ENCODE data around the gene NTM.

NTM gene

GRCh38 chr11:131536159-131536558 lies 165.7 kb downstream of the NTM start:
- H3K9ac ChIP-seq (ENCODE audit: low read length): no peak overlapping the region
- no peaks in the 10 kb centered on the region for H3K4me1 ChIP-seq (ENCODE audit: control insufficient read depth, insufficient read depth, low read length)
- H3K4me3 ChIP-seq (ENCODE audit: low read length): no peak overlapping the region
- peaks cover 59% of the 10 kb centered on the region for H3K27me3 ChIP-seq (replicated peaks; ENCODE audit: control insufficient read depth, insufficient read depth, low read length)
- no peak for DNase-seq (ENCODE audit: low read depth)
- H3K9me3 ChIP-seq (ENCODE audit: control insufficient read depth, low read length): peaks cover 4% of the 10 kb centered on the region
- H3K36me3 ChIP-seq (ENCODE audit: control insufficient read depth, insufficient read depth, low read length, severe bottlenecking): no peaks in the 10 kb centered on the region

- DNase-seq (ENCODE audit: low read depth): no peak
- Histone ChIP-seq H3K27me3 (replicated peaks; ENCODE audit: control insufficient read depth, insufficient read depth, low read length) (peaks cover 51% of the 10 kb centered on the region), H3K4me3 (ENCODE audit: low read length) (no peak overlapping the region), H3K9ac (ENCODE audit: low read length) (no peak overlapping the region), H3K4me1 (ENCODE audit: control insufficient read depth, insufficient read depth, low read length) (no peaks in the 10 kb centered on the region), H3K36me3 (ENCODE audit: control insufficient read depth, insufficient read depth, low read length, severe bottlenecking) (no peaks in the 10 kb centered on the region), H3K9me3 (ENCODE audit: control insufficient read depth, low read length) (peaks cover 10% of the 10 kb centered on the region)
Observed at GRCh38 chr11:131537196-131537595, 166.8 kb downstream of the NTM start.

GRCh38 chr11:131537748-131538147 lies 167.3 kb downstream of the NTM start:
- DNase-seq (ENCODE audit: low read depth): no peak
- H3K9ac ChIP-seq (ENCODE audit: low read length): no peak overlapping the region
- H3K27me3 ChIP-seq (replicated peaks; ENCODE audit: control insufficient read depth, insufficient read depth, low read length): peaks cover 51% of the 10 kb centered on the region
- H3K9me3 ChIP-seq (ENCODE audit: control insufficient read depth, low read length): peaks cover 13% of the 10 kb centered on the region
- no peak overlapping the region for H3K4me3 ChIP-seq (ENCODE audit: low read length)
- H3K4me1 ChIP-seq (ENCODE audit: control insufficient read depth, insufficient read depth, low read length): no peaks in the 10 kb centered on the region
- H3K36me3 ChIP-seq (ENCODE audit: control insufficient read depth, insufficient read depth, low read length, severe bottlenecking): no peaks in the 10 kb centered on the region

GRCh38 chr11:131538322-131538721 lies 167.9 kb downstream of the NTM start:
- Histone ChIP-seq H3K4me1 (ENCODE audit: control insufficient read depth, insufficient read depth, low read length) (no peaks in the 10 kb centered on the region), H3K9ac (ENCODE audit: low read length) (no peak overlapping the region)
- no peak for DNase-seq (ENCODE audit: low read depth)

GRCh38 chr11:131540676-131541075 lies 170.3 kb downstream of the NTM start:
- H3K36me3 ChIP-seq (ENCODE audit: control insufficient read depth, insufficient read depth, low read length, severe bottlenecking): no peaks in the 10 kb centered on the region
- no peaks in the 10 kb centered on the region for H3K4me1 ChIP-seq (ENCODE audit: control insufficient read depth, insufficient read depth, low read length)
- H3K4me3 ChIP-seq (ENCODE audit: low read length): no peak overlapping the region
- no peak for DNase-seq (ENCODE audit: low read depth)
- peaks cover 51% of the 10 kb centered on the region for H3K27me3 ChIP-seq (replicated peaks; ENCODE audit: control insufficient read depth, insufficient read depth, low read length)
- peaks cover 13% of the 10 kb centered on the region for H3K9me3 ChIP-seq (ENCODE audit: control insufficient read depth, low read length)
- H3K9ac ChIP-seq (ENCODE audit: low read length): no peak overlapping the region

More at GRCh38 chr11:131538322-131538721, 167.9 kb downstream of the NTM start:
- no peak overlapping the region for H3K4me3 ChIP-seq (ENCODE audit: low read length)
- peaks cover 53% of the 10 kb centered on the region for H3K27me3 ChIP-seq (replicated peaks; ENCODE audit: control insufficient read depth, insufficient read depth, low read length)
- peaks cover 13% of the 10 kb centered on the region for H3K9me3 ChIP-seq (ENCODE audit: control insufficient read depth, low read length)
- H3K36me3 ChIP-seq (ENCODE audit: control insufficient read depth, insufficient read depth, low read length, severe bottlenecking): no peaks in the 10 kb centered on the region

GRCh38 chr11:131543389-131544025 lies 173.1 kb downstream of the NTM start:
- DNase-seq (ENCODE audit: low read depth): no peak
- Histone ChIP-seq H3K9me3 (ENCODE audit: control insufficient read depth, low read length) (peaks cover 13% of the 10 kb centered on the region), H3K36me3 (ENCODE audit: control insufficient read depth, insufficient read depth, low read length, severe bottlenecking) (no peaks in the 10 kb centered on the region), H3K9ac (ENCODE audit: low read length) (no peak overlapping the region), H3K4me1 (ENCODE audit: control insufficient read depth, insufficient read depth, low read length) (no peaks in the 10 kb centered on the region), H3K4me3 (ENCODE audit: low read length) (no peak overlapping the region), H3K27me3 (replicated peaks; ENCODE audit: control insufficient read depth, insufficient read depth, low read length) (peaks cover 41% of the 10 kb centered on the region)

DNA sequence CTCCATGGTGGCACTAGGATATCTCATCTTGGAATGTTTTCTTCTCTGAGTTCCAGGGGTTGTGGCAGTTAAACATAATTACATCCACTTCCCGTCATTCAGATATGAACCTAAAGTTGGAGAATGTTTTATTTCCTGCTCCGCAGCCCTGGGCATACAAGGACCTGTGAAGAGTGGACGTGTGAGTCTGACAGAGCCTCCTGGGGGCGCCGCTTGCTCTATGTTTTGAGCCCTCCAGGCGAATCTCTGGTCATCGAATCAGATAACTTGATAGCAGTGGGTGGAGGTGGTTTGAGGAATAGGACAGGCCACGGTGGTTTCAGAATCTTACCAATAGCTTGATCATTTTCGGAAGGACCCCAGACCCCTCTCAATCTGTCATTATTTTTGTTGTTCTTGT lies 174.2 kb downstream of the NTM start:
- Histone ChIP-seq H3K4me1 (ENCODE audit: control insufficient read depth, insufficient read depth, low read length) (no peaks in the 10 kb centered on the region), H3K27me3 (replicated peaks; ENCODE audit: control insufficient read depth, insufficient read depth, low read length) (peaks cover 34% of the 10 kb centered on the region), H3K36me3 (ENCODE audit: control insufficient read depth, insufficient read depth, low read length, severe bottlenecking) (no peaks in the 10 kb centered on the region), H3K9me3 (ENCODE audit: control insufficient read depth, low read length) (peaks cover 13% of the 10 kb centered on the region), H3K4me3 (ENCODE audit: low read length) (no peak overlapping the region), H3K9ac (ENCODE audit: low read length) (no peak overlapping the region)
- DNase-seq (ENCODE audit: low read depth): no peak

- Histone ChIP-seq H3K4me1 (ENCODE audit: control insufficient read depth, insufficient read depth, low read length) (no peaks in the 10 kb centered on the region), H3K9ac (ENCODE audit: low read length) (no peak overlapping the region), H3K9me3 (ENCODE audit: control insufficient read depth, low read length) (peaks cover 7% of the 10 kb centered on the region), H3K27me3 (replicated peaks; ENCODE audit: control insufficient read depth, insufficient read depth, low read length) (peaks cover 43% of the 10 kb centered on the region), H3K36me3 (ENCODE audit: control insufficient read depth, insufficient read depth, low read length, severe bottlenecking) (no peaks in the 10 kb centered on the region), H3K4me3 (ENCODE audit: low read length) (peak overlapping the region; percentile 65)
- DNase-seq (ENCODE audit: low read depth): no peak
Observed at GRCh38 chr11:131546218-131546895, 175.9 kb downstream of the NTM start.

- Histone ChIP-seq H3K9me3 (ENCODE audit: control insufficient read depth, low read length) (no peaks in the 10 kb centered on the region), H3K4me1 (ENCODE audit: control insufficient read depth, insufficient read depth, low read length) (no peaks in the 10 kb centered on the region), H3K36me3 (ENCODE audit: control insufficient read depth, insufficient read depth, low read length, severe bottlenecking) (no peaks in the 10 kb centered on the region), H3K27me3 (replicated peaks; ENCODE audit: control insufficient read depth, insufficient read depth, low read length) (peaks cover 42% of the 10 kb centered on the region), H3K9ac (ENCODE audit: low read length) (no peak overlapping the region), H3K4me3 (ENCODE audit: low read length) (no peak overlapping the region)
- DNase-seq (ENCODE audit: low read depth): no peak
Observed at GRCh38 chr11:131549099-131549498, 178.7 kb downstream of the NTM start.

DNA sequence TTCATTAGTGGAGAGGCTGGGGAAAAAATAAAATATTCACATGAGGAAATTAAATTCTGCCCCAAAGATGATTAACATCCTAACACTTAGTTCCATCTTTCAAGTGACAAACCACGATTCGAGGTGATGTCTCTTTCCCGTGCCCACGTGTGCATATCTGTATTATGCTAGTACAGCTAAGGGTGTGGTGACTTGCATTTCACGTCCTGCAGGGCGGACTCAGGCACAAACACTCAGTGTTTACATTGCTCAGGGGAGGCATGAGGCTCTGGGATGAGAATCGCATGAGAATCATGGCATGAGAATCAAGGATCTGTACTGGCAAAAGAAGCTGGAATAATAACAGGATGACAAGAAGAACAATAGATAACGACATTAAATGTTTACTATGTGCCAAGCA lies 179.4 kb downstream of the NTM start:
- Histone ChIP-seq H3K4me1 (ENCODE audit: control insufficient read depth, insufficient read depth, low read length) (no peaks in the 10 kb centered on the region), H3K36me3 (ENCODE audit: control insufficient read depth, insufficient read depth, low read length, severe bottlenecking) (no peaks in the 10 kb centered on the region), H3K4me3 (ENCODE audit: low read length) (no peak overlapping the region), H3K9ac (ENCODE audit: low read length) (no peak overlapping the region), H3K27me3 (replicated peaks; ENCODE audit: control insufficient read depth, insufficient read depth, low read length) (peaks cover 47% of the 10 kb centered on the region), H3K9me3 (ENCODE audit: control insufficient read depth, low read length) (no peaks in the 10 kb centered on the region)
- DNase-seq (ENCODE audit: low read depth): no peak

DNA sequence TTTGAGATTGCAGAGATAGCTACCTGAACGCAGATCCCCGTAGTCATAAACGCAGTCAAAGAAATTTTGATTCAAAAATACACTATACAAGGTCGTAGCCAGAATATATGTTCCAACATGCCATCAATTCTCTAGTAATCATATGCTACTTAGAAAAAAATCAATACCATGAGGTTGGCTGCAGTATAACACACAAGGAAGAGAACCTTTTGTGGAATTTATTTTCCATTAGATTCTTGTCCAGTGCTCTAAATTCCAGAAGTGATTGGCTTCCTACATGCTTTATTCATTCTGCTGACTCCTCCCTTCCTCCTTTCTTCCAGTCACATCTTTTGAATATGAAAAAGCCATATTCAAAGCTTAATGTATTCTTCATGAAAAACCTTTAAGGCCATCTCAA lies 189.9 kb downstream of the NTM start:
- Histone ChIP-seq H3K36me3 (ENCODE audit: control insufficient read depth, insufficient read depth, low read length, severe bottlenecking) (no peaks in the 10 kb centered on the region), H3K4me1 (ENCODE audit: control insufficient read depth, insufficient read depth, low read length) (peaks cover 5% of the 10 kb centered on the region), H3K9me3 (ENCODE audit: control insufficient read depth, low read length) (no peaks in the 10 kb centered on the region), H3K4me3 (ENCODE audit: low read length) (no peak overlapping the region), H3K9ac (ENCODE audit: low read length) (no peak overlapping the region), H3K27me3 (replicated peaks; ENCODE audit: control insufficient read depth, insufficient read depth, low read length) (peaks cover 9% of the 10 kb centered on the region)
- DNase-seq (ENCODE audit: low read depth): no peak

All from adipocyte (in vitro differentiated cells).